Motor neuron (in vitro differentiated cells): ENCODE results near the gene CMPK2. TPM values are rescaled to one million over a fixed set of nuclear protein-coding genes. Genes with fewer than 3 reads are reported as not detected.
A peak's percentile ranks its signal among the peaks of the same experiment; 100 is the strongest.
"Not testable (repeated sequence)": the region's sequence is repeated elsewhere in the genome, so short reads cannot be mapped to it uniquely, and the experiment has no call there.

Source experiments
- ATAC-seq, 8 experiments: fragments of 200-7000 bp; cut with Tn5 transposase; replicated peaks in 6 of 8; 2 replicates each; pipeline ENCODE4 v1.8.0; 2021; ENCODE audit warnings: mild to moderate bottlenecking in 8 of 8, moderate library complexity in 8 of 8
- H3K27ac ChIP-seq, 2 donors: fragments of 250-450 bp; sonication (Bioruptor Pico); 2 replicates each; pipeline ENCODE4 v1.9.0; 2021; ENCODE audit warnings: antibody characterized with exemption in 2 of 2, mild to moderate bottlenecking in 2 of 2, moderate library complexity in 1 of 2
- H3K4me1 ChIP-seq, 2 donors: fragments of 250-450 bp; sonication (Bioruptor Pico); replicated peaks in 1 of 2; 2 replicates each; pipeline ENCODE4 v1.6.1; 2021; ENCODE audit warnings: antibody characterized with exemption in 2 of 2, mild to moderate bottlenecking in 2 of 2, moderate library complexity in 1 of 2
- H3K4me3 ChIP-seq, 5 donors: fragments of 250-450 bp; sonication (Bioruptor Pico); 2 replicates each; pipeline ENCODE4 v1.9.0; 2021; ENCODE audit warnings: antibody characterized with exemption in 5 of 5, mild to moderate bottlenecking in 5 of 5, moderate library complexity in 4 of 5
- WGBS, 10 experiments: fragments of 450-650 bp; shearing (Covaris generic); methylation state at CpG; one replicate each; pipeline ENCODE4 v1.0.0; 2022; 5-methylcytosine and 5-hydroxymethylcytosine counted together
- in situ Hi-C, 9 experiments: fragments of 400-800 bp; cut with MboI; loops; one replicate each; pipeline ENCODE4 v1.15.0; 2021; ENCODE audit warnings: low sequenced_read_pairs in 9 of 9, low pct_unique_long_range_greater_than_20kb in 2 of 9; ENCODE audit not compliant: unreplicated experiment in 9 of 9
- total RNA-seq, 8 experiments: library from RNA; unstranded; fragments of 300-600 nt; gene quantifications; 2 replicates each; pipeline versions ENCODE4 v1.2.3 to v1.2.4, GENCODE V29; 2022

The CMPK2 gene
- total RNA-seq, 8 experiments from 2014 or later = 0.38 to 6.7 (median 1.3) TPM

DNA sequence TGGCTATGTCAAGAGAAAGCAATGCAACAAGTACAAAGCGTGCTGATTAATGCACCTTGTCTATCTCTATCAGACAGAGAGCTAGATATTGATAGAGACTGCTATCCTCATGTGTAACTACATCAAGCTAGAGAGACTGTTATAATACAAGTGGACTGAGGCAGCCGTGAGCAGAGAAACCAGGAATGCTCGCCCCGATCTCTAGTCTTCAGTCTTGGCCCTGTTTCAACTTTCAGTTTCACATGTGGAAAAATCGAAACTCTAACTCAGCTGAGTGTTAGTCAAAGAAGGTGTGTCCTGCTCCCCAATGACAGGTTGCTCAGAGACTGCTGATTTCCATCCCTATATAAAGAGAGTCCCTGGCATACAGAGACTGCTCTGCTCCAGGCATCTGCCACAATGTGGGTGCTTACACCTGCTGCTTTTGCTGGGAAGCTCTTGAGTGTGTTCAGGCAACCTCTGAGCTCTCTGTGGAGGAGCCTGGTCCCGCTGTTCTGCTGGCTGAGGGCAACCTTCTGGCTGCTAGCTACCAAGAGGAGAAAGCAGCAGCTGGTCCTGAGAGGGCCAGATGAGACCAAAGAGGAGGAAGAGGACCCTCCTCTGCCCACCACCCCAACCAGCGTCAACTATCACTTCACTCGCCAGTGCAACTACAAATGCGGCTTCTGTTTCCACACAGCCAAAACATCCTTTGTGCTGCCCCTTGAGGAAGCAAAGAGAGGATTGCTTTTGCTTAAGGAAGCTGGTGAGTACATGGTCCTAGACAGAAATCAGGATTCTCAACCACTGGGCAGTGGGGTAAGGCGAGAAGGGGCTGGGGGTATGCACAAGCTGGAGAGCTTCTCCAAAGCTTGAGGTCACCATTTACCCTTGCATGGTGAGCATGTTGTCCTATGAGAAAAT lies 11.9 kb upstream of the CMPK2 start, which contains the start of gene RSAD2:
Gene RSAD2, plus strand, starts transcription at position 376 of the 903 bp plus-strand sequence. Its CDS starts 24 bp downstream, at position 400.
- H3K27ac ChIP-seq = no peak within 1 kb of the TSS
- H3K4me1 ChIP-seq = no peaks in the 10 kb centered on the region
- peak in 3 of 8 experiments; percentile 88 to 90 (median 90) for ATAC-seq
- in situ Hi-C loops = no loop called here
- no peak within 1 kb of the TSS for H3K4me3 ChIP-seq
- 5 to 100% (median 87%) methylated on average over 1 to 7 of the region's 10 CpGs; no CpG with 5 or more reads in 1 of the 10 experiments for WGBS, 10 experiments

DNA sequence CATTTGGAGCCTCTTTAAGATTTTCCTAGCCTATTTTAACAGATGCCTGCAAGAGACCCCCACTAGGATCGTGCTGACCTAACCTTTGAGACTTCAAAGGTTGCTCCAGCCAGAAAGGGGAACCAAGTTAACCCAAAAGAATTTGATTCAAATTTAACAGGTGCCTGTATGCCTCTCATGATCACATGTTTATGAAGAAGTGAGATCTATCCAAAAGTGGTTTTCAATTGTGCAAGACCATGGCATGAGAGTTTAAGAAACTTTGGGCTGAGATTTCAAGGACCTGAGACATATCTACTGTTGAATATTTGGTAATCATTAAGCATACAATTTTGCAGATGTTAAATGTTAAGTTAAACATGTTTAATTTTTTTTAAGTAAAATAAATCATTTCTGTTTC lies 10.6 kb upstream of the CMPK2 start:
- Histone ChIP-seq H3K4me1 (no peaks in the 10 kb centered on the region), H3K27ac (no peak overlapping the region), H3K4me3 (no peak overlapping the region)
- in situ Hi-C loops = no loop called here
- WGBS, 10 experiments = 0 to 83% (median 60%) methylated on average over 1 of the region's 1 CpG; no CpG with 5 or more reads in 4 of the 10 experiments
- ATAC-seq = no peak

DNA sequence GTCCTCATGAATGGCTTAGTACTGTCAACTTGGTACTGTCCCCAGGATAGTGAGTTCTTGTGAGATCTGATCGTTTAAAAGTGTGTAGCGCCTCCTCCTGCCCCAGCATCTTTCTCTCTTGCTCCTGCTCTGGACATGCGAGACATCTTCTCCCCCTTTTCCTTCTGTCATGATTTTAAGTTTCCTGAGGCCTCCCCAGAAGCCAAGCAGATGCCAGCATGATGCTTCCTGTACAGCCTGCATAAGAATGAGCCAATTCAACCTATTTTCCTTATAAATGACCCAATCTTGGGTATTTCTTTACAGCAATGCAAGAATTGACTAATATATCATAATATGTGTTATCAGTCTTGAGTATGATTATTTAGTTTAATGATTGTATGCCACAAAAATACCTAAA lies 8.3 kb upstream of the CMPK2 start:
- H3K4me3 ChIP-seq = no peak overlapping the region
- no peak for ATAC-seq
- H3K4me1 ChIP-seq = no peaks in the 10 kb centered on the region
- H3K27ac ChIP-seq = no peak overlapping the region
- in situ Hi-C loops = no loop called here
- 45 to 100% (median 73%) methylated on average over 2 to 3 of the region's 3 CpGs; no CpG with 5 or more reads in 4 of the 10 experiments for WGBS, 10 experiments

DNA sequence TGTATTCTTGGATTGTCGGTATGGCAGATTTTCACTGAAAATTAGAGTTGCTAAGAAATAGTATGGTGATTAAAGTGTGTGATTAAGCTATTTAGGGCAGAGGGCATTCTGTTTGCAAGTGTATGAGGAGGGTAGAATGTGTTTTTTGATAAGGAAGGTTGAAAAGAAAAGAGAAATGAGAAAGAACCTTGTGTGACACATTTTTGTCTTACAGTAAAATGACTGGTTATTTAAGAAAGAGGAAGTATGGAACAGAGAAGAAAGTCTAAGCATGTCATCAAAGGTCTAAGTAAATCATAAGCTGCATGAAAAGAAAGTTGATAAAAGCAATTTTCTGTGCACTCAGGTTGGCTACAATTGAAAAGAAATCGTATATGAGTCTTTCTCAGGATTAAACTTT lies 6.7 kb upstream of the CMPK2 start:
- Histone ChIP-seq H3K4me3 (no peak overlapping the region), H3K27ac (no peak overlapping the region), H3K4me1 (no peaks in the 10 kb centered on the region)
- in situ Hi-C loops = no loop called here
- WGBS, 10 experiments = 0 to 100% (median 83%) methylated on average over 1 to 2 of the region's 2 CpGs; no CpG with 5 or more reads in 1 of the 10 experiments
- no peak for ATAC-seq

DNA sequence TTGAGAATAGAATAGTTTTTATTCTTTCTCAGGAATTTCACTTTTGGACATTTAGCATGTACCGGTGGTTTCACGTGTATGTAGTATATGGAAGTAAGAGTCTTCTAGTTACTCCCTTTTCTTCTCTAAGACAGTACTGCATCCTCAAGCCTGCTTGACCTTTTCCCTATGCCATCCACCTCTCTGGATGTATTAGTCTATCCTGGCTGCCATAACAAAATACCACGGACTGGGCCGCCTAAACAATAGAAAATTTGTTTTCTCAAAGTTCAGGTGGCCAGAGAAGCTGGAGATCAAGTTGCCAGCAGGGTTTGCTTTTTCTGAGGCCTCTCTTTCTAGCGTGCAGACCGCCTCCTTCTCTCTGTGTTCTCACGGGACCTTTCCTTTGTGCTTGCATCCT lies 1.3 kb upstream of the CMPK2 start:
- ATAC-seq = no peak
- WGBS, 10 experiments = 73 to 95% (median 84%) methylated on average over 3 to 7 of the region's 7 CpGs
- Histone ChIP-seq H3K4me3 (no peak overlapping the region), H3K27ac (no peak overlapping the region), H3K4me1 (peaks cover 9% of the 10 kb centered on the region in 2 donors)
- in situ Hi-C loops = no loop called here

DNA sequence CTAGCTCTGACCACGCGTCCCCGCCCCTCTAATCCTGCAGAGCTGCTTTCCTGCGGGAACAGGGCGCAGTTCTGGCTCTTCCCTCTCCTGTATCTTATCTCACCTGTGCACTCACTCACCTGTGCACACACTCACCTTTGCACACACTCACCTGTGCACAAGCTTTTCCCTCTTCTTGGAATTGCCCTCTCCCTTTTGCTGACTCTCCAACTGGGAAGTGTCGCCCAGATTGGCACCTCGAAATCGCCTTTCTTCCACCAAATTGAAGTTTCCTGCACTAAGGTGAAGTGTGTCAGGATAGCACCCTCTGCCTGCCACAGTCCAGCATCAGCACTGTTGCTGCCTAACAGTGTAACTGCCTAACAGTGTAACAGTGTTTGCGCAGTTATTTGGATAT lies 566 bp upstream of the CMPK2 start:
- WGBS, 10 experiments = 4 to 67% (median 31%) methylated on average over 1 to 5 of the region's 9 CpGs; no CpG with 5 or more reads in 2 of the 10 experiments
- peak; percentile 5 to 57 (median 44) for ATAC-seq
- Histone ChIP-seq H3K4me3 (peak overlapping the region; percentile 39 to 61 (median 54)), H3K4me1 (peaks cover 9% of the 10 kb centered on the region in 2 donors), H3K27ac (no peak overlapping the region)
- in situ Hi-C loops = no loop called here

DNA sequence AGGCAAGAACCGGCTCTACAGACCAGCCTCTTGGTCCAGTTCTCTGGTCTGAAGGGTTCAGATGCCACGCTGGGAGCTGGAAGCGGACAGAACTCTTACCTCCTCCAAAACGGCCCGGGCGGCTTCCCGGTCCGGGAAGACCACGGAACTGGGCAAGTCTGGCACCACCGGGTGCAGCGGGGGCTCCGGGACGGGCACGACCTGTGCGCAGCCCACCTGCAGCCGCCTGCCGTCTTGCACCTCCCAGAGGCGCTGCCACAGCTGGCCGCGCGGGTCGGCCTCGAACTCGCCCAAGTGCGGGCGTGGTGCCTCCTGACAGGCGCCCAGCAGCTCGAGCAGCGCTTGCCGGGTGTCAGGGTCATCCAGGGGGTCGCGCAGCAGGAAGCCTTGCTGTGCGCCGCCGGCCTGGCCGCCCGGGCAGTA lies 773 bp downstream of the CMPK2 start:
- WGBS, 10 experiments = 13 to 51% (median 16%) methylated on average over 4 to 11 of the region's 37 CpGs; no CpG with 5 or more reads in 3 of the 10 experiments
- H3K27ac ChIP-seq = no peak overlapping the region
- peak overlapping the region; percentile 39 to 61 (median 54) for H3K4me3 ChIP-seq
- ATAC-seq = no peak
- H3K4me1 ChIP-seq = peaks cover 9% of the 10 kb centered on the region in 2 donors
- in situ Hi-C loops = no loop called here

DNA sequence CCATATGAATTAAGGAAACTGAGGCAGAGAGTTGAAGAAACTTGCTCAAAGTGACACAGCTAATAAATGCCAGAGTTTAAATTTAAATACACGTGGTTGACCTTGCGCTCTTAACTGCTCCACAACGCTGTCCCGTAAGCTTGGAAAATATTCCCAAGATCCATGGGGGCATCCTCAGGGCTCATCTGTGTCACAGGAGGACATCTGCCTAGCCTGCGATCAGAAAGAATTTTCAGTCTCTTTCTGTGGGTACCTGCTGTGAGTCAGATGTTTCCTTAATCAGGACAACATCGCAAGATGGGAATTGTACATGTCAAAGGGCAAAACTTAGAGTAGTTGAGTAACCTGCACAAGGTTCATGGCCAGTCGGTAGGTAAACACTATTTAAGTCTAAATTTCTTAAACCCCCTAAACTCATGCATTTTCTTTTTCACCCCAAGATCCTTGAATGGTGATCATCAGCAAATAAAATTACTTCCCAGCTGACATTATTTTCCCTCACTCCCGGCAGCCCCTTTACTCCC lies 1.4 kb downstream of the CMPK2 start:
- Histone ChIP-seq H3K4me1 (peaks cover 9% of the 10 kb centered on the region in 2 donors), H3K27ac (no peak overlapping the region), H3K4me3 (no peak overlapping the region)
- in situ Hi-C loops = no loop called here
- WGBS, 10 experiments = 63 to 85% (median 78%) methylated on average over 4 to 7 of the region's 8 CpGs; no CpG with 5 or more reads in 2 of the 10 experiments
- ATAC-seq = no peak

DNA sequence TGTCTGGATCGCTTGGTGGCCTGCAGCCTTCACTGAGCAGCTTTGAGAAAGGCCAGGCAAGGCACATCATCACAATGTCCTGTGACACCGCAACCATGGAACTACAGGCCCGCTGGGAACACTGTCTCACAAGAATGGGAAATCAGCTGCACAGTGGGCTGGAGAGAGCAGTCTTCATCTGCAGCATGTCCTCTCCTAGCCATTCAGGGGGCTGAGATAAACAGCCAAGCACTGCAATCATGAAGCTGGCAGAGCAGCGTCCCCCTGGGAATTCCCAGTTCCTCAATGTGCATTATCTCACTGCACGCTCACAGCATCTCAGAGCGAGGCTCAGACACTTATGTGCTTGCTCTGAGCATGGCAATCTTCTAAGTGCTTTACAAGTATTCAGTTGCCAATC lies 1.9 kb downstream of the CMPK2 start:
- Histone ChIP-seq H3K27ac (peak overlapping the region; percentile 25 to 42), H3K4me3 (no peak overlapping the region), H3K4me1 (peaks cover 9% of the 10 kb centered on the region in 2 donors)
- peak in 5 of 8 experiments; percentile 51 to 72 (median 65) for ATAC-seq
- in situ Hi-C loops = no loop called here
- WGBS, 10 experiments = 60 to 100% (median 85%) methylated on average over 1 to 4 of the region's 6 CpGs; no CpG with 5 or more reads in 2 of the 10 experiments

DNA sequence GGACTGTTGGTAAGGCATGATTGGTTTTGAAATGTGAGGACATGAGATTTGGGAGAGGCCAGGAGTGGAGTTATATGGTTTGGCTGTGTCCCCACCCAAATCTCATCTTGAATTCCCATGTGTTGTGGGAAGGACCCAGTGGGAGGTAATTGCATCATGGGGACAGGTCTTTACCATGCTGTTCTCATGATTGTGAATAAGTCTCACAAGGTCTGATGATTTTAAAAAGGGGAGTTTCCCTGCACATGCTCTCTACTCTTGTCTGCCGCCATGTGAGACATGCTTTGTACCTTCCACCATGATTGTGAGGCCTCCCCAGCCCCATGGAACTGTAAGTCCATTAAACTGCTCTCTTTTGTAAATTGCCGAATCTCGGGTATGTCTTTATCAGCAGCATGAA lies 5.4 kb downstream of the CMPK2 start:
- in situ Hi-C loops = no loop called here
- Histone ChIP-seq H3K4me3 (no peak overlapping the region), H3K27ac (no peak overlapping the region), H3K4me1 (peaks cover 9% of the 10 kb centered on the region in 2 donors)
- 0 to 84% (median 77%) methylated on average over 1 to 3 of the region's 3 CpGs; no CpG with 5 or more reads in 3 of the 10 experiments for WGBS, 10 experiments
- ATAC-seq = no peak

DNA sequence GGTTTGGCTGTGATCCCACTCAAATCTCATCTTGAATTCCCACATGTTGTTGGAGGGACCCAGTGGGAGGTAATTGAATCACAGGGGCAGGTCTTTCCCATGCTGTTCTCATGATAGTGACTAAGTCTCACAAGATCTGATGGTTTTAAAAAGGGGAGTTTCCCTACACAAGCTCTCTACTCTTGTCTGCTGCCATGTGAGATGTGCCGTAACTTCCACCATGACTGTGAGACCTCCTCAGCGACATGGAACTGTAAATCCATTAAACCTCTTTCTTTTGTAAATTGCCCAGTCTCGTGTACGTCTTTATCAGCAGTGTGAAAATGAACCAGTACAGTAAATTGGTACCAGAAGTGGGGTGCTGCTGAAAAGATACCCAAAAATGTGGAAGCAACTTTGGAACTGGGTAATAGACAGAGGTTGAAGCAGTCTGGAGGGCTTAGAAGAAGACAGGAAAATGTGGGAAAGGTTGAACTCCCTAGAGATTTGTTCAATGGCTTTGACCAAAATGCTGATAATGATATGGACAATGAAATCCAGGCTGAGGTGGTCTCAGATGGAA lies 7.2 kb downstream of the CMPK2 start:
- H3K4me1 ChIP-seq, in situ Hi-C loops, H3K4me3 ChIP-seq, ATAC-seq, H3K27ac ChIP-seq: not testable (repeated sequence)
- WGBS, 10 experiments = 47 to 100% (median 84%) methylated on average over 2 to 4 of the region's 4 CpGs; no CpG with 5 or more reads in 4 of the 10 experiments

DNA sequence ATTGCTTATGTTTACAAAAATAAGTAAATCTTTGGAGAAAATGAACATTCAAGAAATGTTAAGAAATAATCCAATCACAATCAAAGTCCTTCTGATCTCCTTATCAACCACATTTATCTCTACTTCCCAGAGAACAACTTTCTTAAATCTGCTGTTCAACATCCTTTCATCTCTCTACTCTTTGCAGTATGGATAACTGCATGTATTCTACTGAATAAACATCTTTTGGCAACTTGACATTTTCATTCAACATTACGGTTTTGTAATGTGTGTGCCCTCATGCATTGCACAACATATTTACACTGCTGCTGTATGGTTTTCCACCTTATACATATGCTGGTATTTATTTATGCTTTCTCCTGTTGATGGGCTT lies 9.2 kb downstream of the CMPK2 start:
- no peak overlapping the region for H3K27ac ChIP-seq
- H3K4me3 ChIP-seq = no peak overlapping the region
- peak in 1 of 8 experiments; percentile 22 for ATAC-seq
- in situ Hi-C loops = no loop called here
- no peaks in the 10 kb centered on the region for H3K4me1 ChIP-seq
- 14 to 100% (median 82%) methylated on average over 1 of the region's 1 CpG; no CpG with 5 or more reads in 4 of the 10 experiments for WGBS, 10 experiments

DNA sequence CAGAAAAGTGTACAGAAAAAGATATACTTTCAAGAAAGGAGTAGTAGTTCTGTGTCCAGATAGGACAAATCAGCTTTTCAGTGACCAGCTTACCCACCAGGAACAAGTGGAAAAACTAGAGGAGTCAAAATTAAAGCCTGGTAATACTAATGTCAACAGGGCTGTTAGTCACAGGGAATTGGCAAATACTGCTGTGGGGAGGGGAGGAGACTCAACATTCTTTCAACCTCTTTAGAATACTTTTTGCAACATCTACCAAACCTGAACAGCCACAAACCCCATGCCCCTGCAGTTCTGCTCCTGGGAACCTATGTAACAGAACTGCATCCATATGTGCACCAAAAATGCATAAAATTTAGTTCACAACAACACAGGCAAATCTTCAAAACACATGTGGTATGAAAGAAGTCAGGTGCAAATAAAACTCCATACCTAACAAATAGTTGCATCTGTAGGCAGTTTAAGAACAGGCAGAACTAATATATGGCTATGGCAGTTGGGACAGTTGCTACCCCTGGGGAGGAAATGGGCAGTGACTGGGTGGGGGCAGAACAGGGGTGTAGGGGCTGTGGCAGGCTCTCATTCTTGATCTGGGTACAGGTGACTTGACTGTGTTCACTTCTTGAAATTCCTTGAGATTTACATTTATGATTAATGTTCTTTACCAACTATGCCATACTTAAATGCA lies 9.7 kb downstream of the CMPK2 start:
- peak in 1 of 8 experiments; percentile 48 for ATAC-seq
- H3K4me3 ChIP-seq = no peak overlapping the region
- H3K27ac ChIP-seq = no peak overlapping the region
- in situ Hi-C loops = no loop called here
- no peaks in the 10 kb centered on the region for H3K4me1 ChIP-seq
